Endothelial cell of umbilical vein (primary cell): ENCODE data around the gene CAMTA1. TPM values are rescaled to one million over a fixed set of nuclear protein-coding genes. Genes with fewer than 3 reads are reported as not detected.

Experiments used
- BruUV-seq: library from RNA; stranded (reverse); fragments of 400-500 nt; replicated peaks from 2 replicates; lab custom pipeline; 2021; lab: Mats Ljungman, UMichigan
- CTCF ChIA-PET: fragments of 300-600, 350-600 bp; sonication (Branson Sonifier 250); formaldehyde crosslinking; loops from one replicate; lab custom pipeline; 2021; ENCODE audit warnings: antibody characterized with exemption, inconsistent platforms; lab: Charles Lee
- POLR2A ChIA-PET: fragments of 300-600, 350-600 bp; sonication (Branson Sonifier 250); formaldehyde crosslinking; loops from one replicate; lab custom pipeline; 2021; ENCODE audit warnings: antibody characterized with exemption, inconsistent platforms; lab: Charles Lee
- DNase-seq: peaks from one replicate; pipeline ENCODE4 v3.0.0-alpha.2; 2011; ENCODE audit warnings: low read depth, low spot score
- FAIRE-seq: peaks from 2 replicates; lab custom pipeline; 2011; peaks lifted over from hg19 to GRCh38; lab: Jason Lieb, UNC
- H2AFZ ChIP-seq: 2 replicates; pipeline ENCODE4 v1.6.0; 2012; ENCODE audit warnings: low read depth, low read length, control low read depth, inconsistent platforms
- H3K27ac ChIP-seq: 2 replicates; pipeline ENCODE4 v1.5.1; 2011; ENCODE audit warnings: low read depth, mild to moderate bottlenecking, control low read depth, low read length, moderate library complexity; ENCODE audit not compliant: insufficient read depth
- H3K27me3 ChIP-seq, 2 experiments: 2 replicates each; pipeline versions ENCODE4 v1.6.0 to v1.6.1; 2011; ENCODE audit warnings: low read length in 2 of 2, mixed read lengths in 1 of 2; ENCODE audit not compliant: control insufficient read depth in 2 of 2, insufficient read depth in 2 of 2
- H3K36me3 ChIP-seq, 2 experiments: 2 replicates in 1 of 2; 3 replicates in 1 of 2; pipeline ENCODE4 v1.5.1; 2011; ENCODE audit warnings: low read length in 2 of 2, mild to moderate bottlenecking in 1 of 2, moderate library complexity in 1 of 2; ENCODE audit not compliant: control insufficient read depth in 2 of 2, insufficient read depth in 2 of 2; ENCODE audit errors: extremely low read depth in 1 of 2
- H3K4me1 ChIP-seq: 3 replicates; pipeline ENCODE4 v1.5.1; 2011; ENCODE audit warnings: mild to moderate bottlenecking, low read length; ENCODE audit not compliant: control insufficient read depth, insufficient read depth; ENCODE audit errors: extremely low read depth
- H3K4me2 ChIP-seq: 2 replicates; pipeline ENCODE4 v1.6.1; 2011; ENCODE audit warnings: low read length, control low read depth, mixed read lengths; ENCODE audit not compliant: insufficient read depth
- H3K4me3 ChIP-seq, 3 experiments: fragments of 200-600 bp in 1 of 3; sonication (generic), shearing (Covaris generic) in 1 of 3; replicated peaks in 1 of 3; 2 replicates each; pipeline ENCODE4 v1.5.1; 2011 to 2016; ENCODE audit warnings: control low read depth in 3 of 3, low read length in 3 of 3, mild to moderate bottlenecking in 2 of 3, inconsistent platforms in 1 of 3, low read depth in 1 of 3, moderate library complexity in 1 of 3; ENCODE audit not compliant: insufficient read depth in 1 of 3
- H3K79me2 ChIP-seq: 2 replicates; pipeline ENCODE4 v1.6.0; 2012; ENCODE audit warnings: low read length, inconsistent platforms; ENCODE audit not compliant: control insufficient read depth, insufficient read depth
- H3K9ac ChIP-seq: replicated peaks from 2 replicates; pipeline ENCODE3; 2011; ENCODE audit warnings: low read length, control low read depth; ENCODE audit not compliant: insufficient read depth; ENCODE audit errors: extremely low read depth
- H3K9me1 ChIP-seq: replicated peaks from 3 replicates; pipeline ENCODE4 v1.6.0; 2011; ENCODE audit warnings: mild to moderate bottlenecking, low read length; ENCODE audit not compliant: control insufficient read depth, insufficient read depth; ENCODE audit errors: extremely low read depth
- H3K9me3 ChIP-seq: replicated peaks from 2 replicates; pipeline ENCODE4 v1.5.1; 2012; ENCODE audit warnings: low read length, inconsistent platforms; ENCODE audit not compliant: control insufficient read depth, insufficient read depth
- H4K20me1 ChIP-seq: replicated peaks from 2 replicates; pipeline ENCODE3; 2011; ENCODE audit warnings: mild to moderate bottlenecking, low read length; ENCODE audit not compliant: control insufficient read depth, insufficient read depth; ENCODE audit errors: extremely low read depth
- EZH2 ChIP-seq: IDR thresholded peaks from 2 replicates; pipeline ENCODE4 v1.6.1; 2012; ENCODE audit warnings: borderline replicate concordance, low read depth, mild to moderate bottlenecking, moderate library complexity, low read length, inconsistent platforms; ENCODE audit not compliant: severe bottlenecking
- FOS ChIP-seq: IDR thresholded peaks from 2 replicates; pipeline ENCODE4 v1.6.1; 2011; ENCODE audit warnings: mild to moderate bottlenecking, low read length, moderate library complexity, borderline replicate concordance; ENCODE audit not compliant: insufficient read depth
- JUN ChIP-seq: IDR thresholded peaks from 2 replicates; pipeline ENCODE4 v1.6.1; 2011; ENCODE audit warnings: borderline replicate concordance, low read depth; ENCODE audit not compliant: insufficient read length, insufficient read depth
- MAX ChIP-seq: IDR thresholded peaks from 2 replicates; pipeline ENCODE4 v1.6.1; 2011; ENCODE audit not compliant: insufficient read depth, insufficient read length
- MYC ChIP-seq: IDR thresholded peaks from one replicate; pipeline ENCODE4 v1.6.1; 2011; ENCODE audit warnings: mild to moderate bottlenecking, low read depth, low read length
- POLR2A ChIP-seq: IDR thresholded peaks from 2 replicates; pipeline ENCODE4 v1.6.1; 2012; ENCODE audit warnings: low read depth, mild to moderate bottlenecking, control low read depth, low read length
- POLR2AphosphoS5 ChIP-seq: IDR thresholded peaks from 2 replicates; pipeline ENCODE4 v1.6.1; 2012; ENCODE audit warnings: low read depth, mild to moderate bottlenecking, control low read depth, low read length, moderate library complexity; ENCODE audit not compliant: insufficient read depth
- dilution Hi-C: fragments of 300-500 bp; cut with MboI; formaldehyde crosslinking; loops from one replicate; pipeline ENCODE4 v1.15.0; 2019; ENCODE audit warnings: low sequenced_read_pairs; ENCODE audit not compliant: extremely low pct_ligation_motif_present
- intact Hi-C: fragments of 100-400 bp; cut with micrococcal nuclease; formaldehyde crosslinking; loops from one replicate; pipeline ENCODE4 v1.10.0; 2022
- polyA plus RNA-seq, 4 experiments: library from polyadenylated mRNA; depleted of rRNA in 3 of 4; stranded (reverse) in 3 of 4; unstranded in 1 of 4; fragments of >200 nt; gene quantifications; 2 replicates each; pipeline versions ENCODE4 v1.2.1 to v1.2.3, GENCODE V29; 2011 to 2012; ENCODE audit warnings: missing spikeins in 1 of 4
- total RNA-seq: library from RNA; stranded (reverse); gene quantifications from 2 replicates; pipeline ENCODE4 v1.2.3, GENCODE V29; 2021

Gene CAMTA1
- total and polyA plus RNA-seq, 2 donors (not counting 3 experiments of a cell fraction or from before 2014, with no cell fraction given): 50.8 to 92.7 TPM

DNA sequence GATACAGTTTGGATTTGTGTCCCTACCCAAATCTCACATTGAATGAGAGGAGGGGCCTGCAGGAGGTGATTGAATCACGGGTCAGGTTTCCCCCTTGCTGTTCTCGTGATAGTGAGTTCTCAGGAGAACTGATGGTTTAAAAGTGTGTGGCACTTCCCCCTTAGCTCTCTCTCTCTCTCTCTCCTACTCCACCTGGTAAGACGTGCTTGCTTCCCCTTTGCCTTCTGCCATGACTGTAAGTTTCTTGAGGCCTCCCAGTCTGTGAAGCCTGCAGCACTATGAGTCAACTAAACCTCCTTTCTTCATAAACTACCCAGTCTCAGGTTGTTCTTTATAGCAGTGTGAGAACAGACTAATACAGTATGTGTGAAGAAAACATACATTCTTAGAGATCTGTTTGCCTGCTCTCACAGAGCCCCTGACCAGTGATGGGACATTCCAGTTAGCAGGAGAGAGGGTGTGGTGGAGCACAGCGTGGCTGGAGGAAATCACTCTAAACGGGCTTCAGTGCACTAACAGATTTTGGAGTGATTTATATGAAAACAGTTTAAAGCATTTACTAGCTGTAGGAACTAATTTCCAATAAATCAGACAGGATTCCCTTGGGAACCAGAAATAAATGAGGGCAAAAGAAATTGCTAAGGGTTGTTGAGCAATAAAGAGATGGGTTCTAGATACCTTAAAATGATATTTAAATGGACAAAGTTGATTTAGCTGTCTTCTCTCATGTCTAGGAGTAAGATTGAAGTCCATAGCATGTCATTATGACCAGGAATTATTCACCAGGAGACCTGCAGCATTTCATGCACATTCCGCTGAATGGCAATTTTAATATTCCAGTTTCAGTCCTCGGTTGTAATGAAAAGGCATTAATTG is 411.0 kb downstream of the CAMTA1 start:
- dilution Hi-C loops: no loop called here
- H3K79me2 ChIP-seq: no peaks in the 10 kb centered on the region
- no peaks in the 10 kb centered on the region for H3K27me3 ChIP-seq
- H3K4me1 ChIP-seq: no peaks in the 10 kb centered on the region
- no peak overlapping the region for H3K27ac ChIP-seq
- H3K9me1 ChIP-seq: no peaks in the 10 kb centered on the region
- no peak overlapping the region for H3K4me2 ChIP-seq
- intact Hi-C loops: no loop called here
- FAIRE-seq (no peak), DNase-seq (no peak)
- TF ChIP-seq POLR2A: no peak
- TF ChIP-seq MYC: no peak
- CTCF ChIA-PET: interaction anchor here (0.7 to 1.5 kb wide), 2 partner anchors 126 to 154 kb away, joined by 3 read pairs; no protein-coding TSS in a partner anchor
- H3K36me3 ChIP-seq: no peaks in the 10 kb centered on the region
- BruUV-seq: no TSS peak
- no peaks in the 10 kb centered on the region for H3K9me3 ChIP-seq
- H2AFZ ChIP-seq: no peak overlapping the region
- no peak overlapping the region for H3K4me3 ChIP-seq
- H3K9ac ChIP-seq: no peak overlapping the region
- no peaks in the 10 kb centered on the region for H4K20me1 ChIP-seq
- POLR2A ChIA-PET: no interaction called here

GRCh38 chr1:7198664-7199063 is 413.4 kb downstream of the CAMTA1 start:
- H4K20me1 ChIP-seq: no peaks in the 10 kb centered on the region
- FAIRE-seq (no peak), DNase-seq (no peak)
- H3K4me1 ChIP-seq: no peaks in the 10 kb centered on the region
- no TSS peak for BruUV-seq
- H3K4me2 ChIP-seq: no peak overlapping the region
- H3K9me1 ChIP-seq: no peaks in the 10 kb centered on the region
- no peaks in the 10 kb centered on the region for H3K27me3 ChIP-seq
- H3K79me2 ChIP-seq: no peaks in the 10 kb centered on the region
- H2AFZ ChIP-seq: no peak overlapping the region
- no peak overlapping the region for H3K27ac ChIP-seq
- H3K36me3 ChIP-seq: no peaks in the 10 kb centered on the region
- POLR2A ChIA-PET: no interaction called here
- intact Hi-C loops (no loop called here), dilution Hi-C loops (no loop called here)
- no peak overlapping the region for H3K4me3 ChIP-seq
- CTCF ChIA-PET: no interaction called here
- H3K9ac ChIP-seq: no peak overlapping the region
- TF ChIP-seq MAX (no peak), FOS (no peak), EZH2 (no peak), POLR2A (no peak), MYC (no peak), JUN (no peak), POLR2AphosphoS5 (no peak)
- H3K9me3 ChIP-seq: no peaks in the 10 kb centered on the region
